Ecto neural progenitor cell (in vitro differentiated cells): ENCODE results near the gene MSANTD4.
"Not testable (repeated sequence)": the region's sequence is repeated elsewhere in the genome, so short reads cannot be mapped to it uniquely, and the experiment has no call there.

Source experiments
- DNase-seq: peaks from one replicate; pipeline ENCODE4 v3.0.0-alpha.2; 2018; ENCODE audit warnings: low spot score

The MSANTD4 gene

GRCh38 chr11:106021967-106022794 lies at the start of gene MSANTD4:
Gene MSANTD4 (minus strand): TSS chr11:106022240. CDS start chr11:106010917, 11,323 bp downstream.
- DNase-seq, result peak; percentile 97

DNA sequence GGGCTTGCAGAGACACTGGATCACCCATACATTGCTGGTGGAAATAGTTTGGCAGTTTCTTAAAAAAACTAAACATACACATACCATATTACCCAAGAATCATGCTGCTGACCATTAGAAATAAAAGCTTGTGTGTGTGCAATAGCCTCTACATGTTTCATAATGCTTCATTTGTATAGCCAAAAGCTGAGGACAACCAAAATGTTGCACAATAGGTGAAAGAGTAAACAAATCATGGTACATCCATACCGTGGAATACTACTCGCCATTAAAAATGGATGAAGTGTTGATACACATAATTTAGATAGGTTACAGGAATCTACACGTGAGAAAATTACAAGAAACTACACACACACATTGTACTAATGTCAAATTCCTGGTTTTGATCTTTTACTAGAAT lies 48.6 kb upstream of the MSANTD4 start:
- no peak for DNase-seq

DNA sequence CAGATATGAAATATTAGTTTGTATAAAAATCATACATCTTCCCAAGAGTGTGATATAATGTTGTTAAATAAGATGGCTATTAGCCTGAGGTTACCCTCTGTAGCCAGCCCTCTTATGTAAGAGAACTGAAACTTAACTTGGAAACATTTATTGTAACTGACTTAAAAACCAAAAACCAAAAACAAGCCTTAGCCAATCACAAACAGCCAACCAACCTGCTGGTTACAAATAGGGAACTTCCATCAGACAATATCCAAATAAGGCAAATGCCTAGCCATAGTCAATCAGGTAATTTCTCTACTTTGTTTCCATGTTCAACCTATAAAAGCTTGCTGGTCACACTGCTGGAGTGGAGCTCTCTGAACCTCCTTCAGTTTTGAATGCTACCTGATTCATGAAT lies 41.0 kb upstream of the MSANTD4 start:
- DNase-seq, result no peak

GRCh38 chr11:106061954-106062949 lies 40.2 kb upstream of the MSANTD4 start:
- no peak for DNase-seq

- no peak for DNase-seq
Measured at GRCh38 chr11:106061249-106061784, 39.3 kb upstream of the MSANTD4 start.

GRCh38 chr11:106059617-106060016 lies 37.6 kb upstream of the MSANTD4 start:
- DNase-seq, result no peak

GRCh38 chr11:106058377-106058776 lies 36.3 kb upstream of the MSANTD4 start:
- DNase-seq, result not testable (repeated sequence)

DNA sequence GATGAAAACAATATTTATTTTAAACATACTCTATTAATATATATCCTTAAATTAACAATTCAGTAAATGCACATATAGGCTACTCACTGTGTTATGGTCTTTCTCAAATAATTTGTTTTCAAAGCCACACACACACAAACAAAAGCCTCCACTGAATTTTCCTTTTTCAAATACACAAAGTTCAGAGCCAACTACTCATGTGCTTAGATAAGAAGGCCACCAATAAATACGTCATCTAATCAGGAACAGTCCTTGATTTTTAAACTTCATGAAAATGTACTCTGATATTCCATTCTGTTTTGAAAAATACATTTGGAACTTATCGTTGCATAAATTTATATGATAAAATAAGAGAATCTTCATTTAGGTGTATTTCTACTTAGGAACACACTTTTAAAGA lies 29.1 kb upstream of the MSANTD4 start:
- DNase-seq, result no peak

DNA sequence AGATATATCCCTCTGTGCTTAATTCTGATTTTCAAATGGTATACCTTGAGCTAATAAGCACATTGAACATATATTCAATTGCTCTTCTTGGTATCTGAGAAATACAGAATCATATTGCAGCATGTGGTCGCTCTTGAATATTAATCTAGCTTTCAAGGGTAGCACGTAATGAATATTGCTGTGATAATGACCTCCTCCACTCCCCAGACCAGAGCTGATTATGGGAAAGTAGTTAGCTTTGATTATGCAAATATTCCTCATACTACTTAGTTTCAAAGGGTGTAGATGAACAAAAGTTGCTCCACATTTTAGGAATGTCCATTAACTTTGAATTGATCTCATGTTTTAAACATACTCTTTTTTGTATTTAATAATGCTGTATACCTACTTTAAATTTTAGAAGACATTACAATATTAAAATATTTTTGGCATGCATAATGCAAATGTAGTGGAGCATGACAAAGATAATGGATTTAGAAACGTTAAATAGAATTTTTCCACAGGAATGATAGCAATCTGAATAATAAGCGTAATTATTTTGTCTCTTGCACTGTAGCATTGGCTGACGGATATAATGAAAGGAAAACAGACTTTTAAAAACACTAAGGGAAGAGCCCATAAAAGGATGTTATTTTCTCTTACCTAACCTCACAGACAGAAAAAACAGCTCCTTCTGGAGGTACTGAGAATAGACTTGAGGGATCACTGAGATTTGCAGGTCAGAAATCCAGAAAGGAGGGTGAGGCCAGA lies 27.9 kb upstream of the MSANTD4 start:
- no peak for DNase-seq

- DNase-seq, result no peak
Measured at GRCh38 chr11:106047631-106048030, 25.6 kb upstream of the MSANTD4 start.

- no peak for DNase-seq
Measured at GRCh38 chr11:106043540-106043939, 21.5 kb upstream of the MSANTD4 start.

GRCh38 chr11:106032861-106033260 lies 10.8 kb upstream of the MSANTD4 start:
- DNase-seq, result no peak

GRCh38 chr11:106031936-106032335 lies 9.9 kb upstream of the MSANTD4 start:
- no peak for DNase-seq

- no peak for DNase-seq
Measured at GRCh38 chr11:106031202-106031810, 9.3 kb upstream of the MSANTD4 start.

- DNase-seq, result no peak
Measured at GRCh38 chr11:106030609-106031008, 8.6 kb upstream of the MSANTD4 start.

DNA sequence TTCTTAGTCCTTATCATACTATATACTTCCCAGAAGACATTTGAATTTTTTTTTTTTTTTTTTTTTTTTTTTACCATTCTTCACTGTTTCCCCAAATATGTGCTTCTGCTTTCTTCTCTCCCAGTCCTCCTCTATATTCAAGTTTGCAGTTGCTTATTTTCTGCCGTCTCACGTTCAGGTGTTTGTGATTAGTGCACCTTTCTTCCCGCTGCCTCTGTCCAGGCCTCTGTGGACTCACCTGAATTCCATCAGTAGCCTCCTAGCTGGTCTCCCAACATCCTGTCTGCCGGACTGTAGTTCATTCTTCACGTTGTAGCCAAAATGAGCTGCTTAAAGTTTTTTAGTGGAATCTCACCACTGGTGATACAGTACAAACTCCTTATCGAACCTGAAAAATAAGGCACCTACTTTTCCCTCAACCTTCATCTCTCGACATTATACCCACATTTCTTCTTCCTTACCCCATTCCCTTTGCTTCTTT lies 795 bp upstream of the MSANTD4 start:
- DNase-seq, result no peak

DNA sequence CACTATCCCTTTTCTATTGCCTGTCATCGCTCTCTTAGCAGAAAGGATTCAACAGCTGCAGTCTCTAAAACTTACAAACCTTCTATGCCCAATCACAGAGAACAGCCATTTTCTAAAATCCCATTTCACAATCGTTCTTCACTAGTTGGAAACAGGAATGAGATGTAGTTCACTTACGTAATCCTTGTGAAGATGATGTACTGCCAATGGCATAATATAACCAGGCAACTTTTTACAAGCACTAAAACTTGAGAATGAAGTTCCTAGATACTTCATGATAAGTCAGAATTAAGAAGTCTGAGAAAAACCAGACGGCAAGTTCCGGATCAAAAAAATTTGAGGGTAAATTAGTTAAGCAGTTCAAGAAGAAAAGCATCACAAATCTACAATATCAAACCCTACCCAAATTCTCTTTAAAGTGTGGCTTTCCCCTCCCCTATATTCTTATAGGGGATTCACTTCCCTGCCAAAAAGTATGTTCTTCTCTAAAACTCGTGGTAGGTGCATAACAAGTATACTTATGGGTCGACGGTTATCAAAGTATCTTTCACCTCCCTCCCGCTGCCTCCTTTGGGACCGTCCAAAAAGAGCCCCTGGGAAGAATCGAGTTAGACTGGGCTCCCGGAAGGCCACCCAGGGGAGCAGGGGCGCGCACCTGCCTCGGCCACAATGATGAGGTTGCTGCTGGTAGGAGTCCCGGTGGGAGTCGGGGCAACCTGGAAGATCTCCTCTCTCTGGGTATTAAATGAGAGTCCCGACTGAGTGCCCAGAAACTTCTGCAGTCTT lies 666 bp downstream of the MSANTD4 start:
- DNase-seq, result no peak

DNA sequence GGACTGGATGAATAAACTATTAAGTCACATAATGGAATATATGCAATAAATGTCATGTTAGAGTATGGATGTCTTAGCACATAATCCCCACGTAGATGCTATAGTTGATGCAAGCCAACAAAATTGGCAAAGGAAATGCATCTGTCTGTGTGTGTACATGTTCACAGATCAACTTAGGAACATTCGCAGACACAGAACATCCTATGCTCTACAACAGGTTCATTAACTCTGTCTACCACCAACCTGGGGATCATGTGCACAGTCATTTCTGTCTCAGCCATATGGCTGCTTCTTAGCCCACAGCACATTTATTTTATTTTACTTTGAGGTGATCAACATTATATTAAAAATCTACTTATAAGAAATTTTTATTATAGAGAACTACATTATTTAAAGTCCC lies 4.9 kb downstream of the MSANTD4 start:
- DNase-seq, result no peak

- DNase-seq, result no peak
Measured at GRCh38 chr11:106015066-106015465, 7.0 kb downstream of the MSANTD4 start.

GRCh38 chr11:106014620-106015019 lies 7.4 kb downstream of the MSANTD4 start:
- no peak for DNase-seq
